Panc1 (cell line): Measurements from ENCODE around the gene PLA2G2C. TPM values are rescaled to one million over a fixed set of nuclear protein-coding genes. Genes with fewer than 3 reads are reported as not detected.

Experiments used
- ATAC-seq: fragments of 200-7000 bp; cut with Tn5 transposase; 2 replicates; pipeline ENCODE4 v1.9.1; 2020; ENCODE audit warnings: mild to moderate bottlenecking, moderate library complexity
- BruUV-seq: library from RNA; stranded (reverse); fragments of 400-500 nt; replicated peaks from 2 replicates; lab custom pipeline; 2021; lab: Mats Ljungman, UMichigan
- CTCF ChIA-PET: fragments of 300-600 bp; sonication (Branson Sonifier 250); formaldehyde crosslinking; loops from one replicate; lab custom pipeline; 2022; ENCODE audit warnings: antibody characterized with exemption; lab: Charles Lee
- POLR2A ChIA-PET: fragments of 300-600 bp; sonication (Branson Sonifier 250); formaldehyde crosslinking; loops from one replicate; lab custom pipeline; 2022; ENCODE audit warnings: antibody characterized with exemption; lab: Charles Lee
- DNase-seq: peaks from one replicate; pipeline ENCODE4 v3.0.0-alpha.2; 2010; ENCODE audit warnings: low read depth, low spot score
- H3K27ac ChIP-seq: 2 replicates; pipeline ENCODE4 v1.5.1; 2011; ENCODE audit warnings: mild to moderate bottlenecking, low read length, inconsistent platforms
- H3K27me3 ChIP-seq: fragments of 200-500 bp; sonication (Bioruptor generic); 2 replicates; pipeline ENCODE4 v1.6.0; 2014; ENCODE audit warnings: low read length, inconsistent platforms; ENCODE audit not compliant: control insufficient read depth, insufficient read depth
- H3K36me3 ChIP-seq: fragments of 200-500 bp; sonication (Bioruptor generic); 2 replicates; pipeline ENCODE4 v1.5.1; 2014; ENCODE audit warnings: inconsistent platforms, mild to moderate bottlenecking, low read length, moderate library complexity; ENCODE audit not compliant: control insufficient read depth, insufficient read depth
- H3K4me1 ChIP-seq: 2 replicates; pipeline ENCODE4 v1.5.1; 2011; ENCODE audit warnings: inconsistent platforms, mild to moderate bottlenecking, low read length, moderate library complexity; ENCODE audit not compliant: control insufficient read depth, insufficient read depth
- H3K4me3 ChIP-seq, 2 experiments: 2 replicates each; pipeline ENCODE4 v1.5.1; 2011 to 2012; ENCODE audit warnings: low read depth in 2 of 2, low read length in 2 of 2, mild to moderate bottlenecking in 2 of 2, inconsistent platforms in 1 of 2, moderate library complexity in 1 of 2
- H3K9me3 ChIP-seq: fragments of 200-500 bp; sonication (Bioruptor generic); 2 replicates; pipeline ENCODE4 v1.5.1; 2014; ENCODE audit warnings: low read depth, mild to moderate bottlenecking, inconsistent platforms, low read length, moderate library complexity; ENCODE audit not compliant: control insufficient read depth, insufficient read depth
- POLR2AphosphoS5 ChIP-seq: IDR thresholded peaks from 2 replicates; pipeline ENCODE4 v1.6.1; 2012; ENCODE audit warnings: mild to moderate bottlenecking, low read depth, low read length, moderate library complexity
- SIN3A ChIP-seq: IDR thresholded peaks from 2 replicates; pipeline ENCODE4 v1.6.1; 2012; ENCODE audit warnings: low read depth, mild to moderate bottlenecking, low read length, moderate library complexity, borderline replicate concordance; ENCODE audit not compliant: insufficient read depth
- TCF7L2 ChIP-seq: IDR thresholded peaks from 2 replicates; pipeline ENCODE4 v1.6.1; 2011; ENCODE audit warnings: mild to moderate bottlenecking, low read depth, low read length, inconsistent platforms
- in situ Hi-C: cut with HindIII; loops from 2 replicates; pipeline ENCODE4 v1.10.0; 2016; ENCODE audit warnings: low sequenced_read_pairs, low pct_unique_long_range_greater_than_20kb
- intact Hi-C: fragments of 100-400 bp; cut with micrococcal nuclease; formaldehyde crosslinking; loops from one replicate; pipeline ENCODE4 v1.10.0; 2022; ENCODE audit not compliant: unreplicated experiment
- total RNA-seq: library from RNA; stranded (reverse); gene quantifications from one replicate; pipeline ENCODE4 v1.2.1, GENCODE V29; 2021; ENCODE audit not compliant: unreplicated experiment
- TF ChIP-seq, protein P1 (sequence below), 2 experiments: IDR thresholded peaks; 2 replicates each; pipeline ENCODE4 v1.6.1; 2011 to 2012; ENCODE audit warnings: low read depth in 2 of 2, control low read depth in 1 of 2, low read length in 1 of 2, mild to moderate bottlenecking in 1 of 2, moderate library complexity in 1 of 2; ENCODE audit not compliant: insufficient read depth in 1 of 2
- TF ChIP-seq, protein P2 (sequence below): fragments of 450-650 bp; IDR thresholded peaks from 2 replicates; pipeline ENCODE4 v1.5.1; 2017; ENCODE audit warnings: mild to moderate bottlenecking

PLA2G2C gene
- total RNA-seq, 1 experiment from 2014 or later, result not detected

DNA sequence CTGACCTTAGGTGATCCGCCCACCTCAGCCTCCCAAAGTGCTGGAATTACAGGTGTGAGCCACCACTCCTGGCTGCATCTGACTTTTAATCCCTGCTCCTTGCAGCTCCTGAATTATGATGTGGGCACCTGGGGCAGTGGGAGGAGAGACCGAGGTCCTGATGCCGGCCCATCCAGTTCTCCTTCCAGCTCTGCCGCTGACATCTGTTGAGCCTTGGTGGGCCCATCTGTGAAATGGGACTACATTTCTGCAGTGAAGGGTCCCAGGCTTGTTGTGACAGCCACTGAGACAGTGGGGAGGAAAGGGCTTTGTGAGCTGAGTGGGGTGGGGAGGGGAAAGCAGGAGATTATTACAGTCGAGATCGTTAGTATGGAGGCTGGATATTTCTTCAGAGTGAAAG, 35.3 kb downstream of the PLA2G2C start:
- BruUV-seq, result no TSS peak

DNA sequence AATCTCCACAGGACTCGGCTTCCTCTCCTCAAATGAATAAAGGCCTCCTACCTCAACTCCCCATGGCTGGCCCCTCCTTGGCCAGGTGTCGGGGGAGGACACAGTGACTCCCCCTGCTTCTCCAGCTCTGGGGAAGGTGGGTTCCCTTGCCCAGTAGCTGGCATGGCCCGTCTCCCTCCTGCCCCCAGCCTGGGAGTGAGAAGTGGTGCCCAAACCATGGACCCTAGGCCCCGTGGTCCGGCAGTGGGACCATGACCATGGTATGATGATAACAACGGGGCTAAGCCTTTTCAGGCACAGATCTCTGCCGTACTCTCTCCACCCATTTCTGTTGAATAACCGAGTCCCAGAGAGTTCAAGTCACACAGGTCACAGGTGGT, 36.0 kb downstream of the PLA2G2C start:
- Histone ChIP-seq H3K27ac (no peak overlapping the region), H3K36me3 (no peaks in the 10 kb centered on the region), H3K4me1 (peaks cover 4% of the 10 kb centered on the region; the same call in 1 of the 2 replicates), H3K27me3 (no peaks in the 10 kb centered on the region), H3K4me3 (no peak overlapping the region), H3K9me3 (no peaks in the 10 kb centered on the region)
- intact Hi-C loops, result loop anchor here (2.0 kb wide), 1 partner anchor 50 kb away; no protein-coding TSS in a partner anchor
- CTCF ChIA-PET, result interaction anchor here (0.7 kb wide), 1 partner anchor 233 kb away, joined by 3 read pairs; no protein-coding TSS in a partner anchor
- POLR2A ChIA-PET, result no interaction called here
- TF ChIP-seq SIN3A (no peak), POLR2AphosphoS5 (no peak), TCF7L2 (no peak)
- TF ChIP-seq, protein P1, sequence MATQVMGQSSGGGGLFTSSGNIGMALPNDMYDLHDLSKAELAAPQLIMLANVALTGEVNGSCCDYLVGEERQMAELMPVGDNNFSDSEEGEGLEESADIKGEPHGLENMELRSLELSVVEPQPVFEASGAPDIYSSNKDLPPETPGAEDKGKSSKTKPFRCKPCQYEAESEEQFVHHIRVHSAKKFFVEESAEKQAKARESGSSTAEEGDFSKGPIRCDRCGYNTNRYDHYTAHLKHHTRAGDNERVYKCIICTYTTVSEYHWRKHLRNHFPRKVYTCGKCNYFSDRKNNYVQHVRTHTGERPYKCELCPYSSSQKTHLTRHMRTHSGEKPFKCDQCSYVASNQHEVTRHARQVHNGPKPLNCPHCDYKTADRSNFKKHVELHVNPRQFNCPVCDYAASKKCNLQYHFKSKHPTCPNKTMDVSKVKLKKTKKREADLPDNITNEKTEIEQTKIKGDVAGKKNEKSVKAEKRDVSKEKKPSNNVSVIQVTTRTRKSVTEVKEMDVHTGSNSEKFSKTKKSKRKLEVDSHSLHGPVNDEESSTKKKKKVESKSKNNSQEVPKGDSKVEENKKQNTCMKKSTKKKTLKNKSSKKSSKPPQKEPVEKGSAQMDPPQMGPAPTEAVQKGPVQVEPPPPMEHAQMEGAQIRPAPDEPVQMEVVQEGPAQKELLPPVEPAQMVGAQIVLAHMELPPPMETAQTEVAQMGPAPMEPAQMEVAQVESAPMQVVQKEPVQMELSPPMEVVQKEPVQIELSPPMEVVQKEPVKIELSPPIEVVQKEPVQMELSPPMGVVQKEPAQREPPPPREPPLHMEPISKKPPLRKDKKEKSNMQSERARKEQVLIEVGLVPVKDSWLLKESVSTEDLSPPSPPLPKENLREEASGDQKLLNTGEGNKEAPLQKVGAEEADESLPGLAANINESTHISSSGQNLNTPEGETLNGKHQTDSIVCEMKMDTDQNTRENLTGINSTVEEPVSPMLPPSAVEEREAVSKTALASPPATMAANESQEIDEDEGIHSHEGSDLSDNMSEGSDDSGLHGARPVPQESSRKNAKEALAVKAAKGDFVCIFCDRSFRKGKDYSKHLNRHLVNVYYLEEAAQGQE (IDR thresholded peaks at IDR 0.05; ENCODE audit: insufficient read depth in 1 of 2, low read depth in 2 of 2, low read length in 1 of 2), result no peak
- TF ChIP-seq, protein P2, sequence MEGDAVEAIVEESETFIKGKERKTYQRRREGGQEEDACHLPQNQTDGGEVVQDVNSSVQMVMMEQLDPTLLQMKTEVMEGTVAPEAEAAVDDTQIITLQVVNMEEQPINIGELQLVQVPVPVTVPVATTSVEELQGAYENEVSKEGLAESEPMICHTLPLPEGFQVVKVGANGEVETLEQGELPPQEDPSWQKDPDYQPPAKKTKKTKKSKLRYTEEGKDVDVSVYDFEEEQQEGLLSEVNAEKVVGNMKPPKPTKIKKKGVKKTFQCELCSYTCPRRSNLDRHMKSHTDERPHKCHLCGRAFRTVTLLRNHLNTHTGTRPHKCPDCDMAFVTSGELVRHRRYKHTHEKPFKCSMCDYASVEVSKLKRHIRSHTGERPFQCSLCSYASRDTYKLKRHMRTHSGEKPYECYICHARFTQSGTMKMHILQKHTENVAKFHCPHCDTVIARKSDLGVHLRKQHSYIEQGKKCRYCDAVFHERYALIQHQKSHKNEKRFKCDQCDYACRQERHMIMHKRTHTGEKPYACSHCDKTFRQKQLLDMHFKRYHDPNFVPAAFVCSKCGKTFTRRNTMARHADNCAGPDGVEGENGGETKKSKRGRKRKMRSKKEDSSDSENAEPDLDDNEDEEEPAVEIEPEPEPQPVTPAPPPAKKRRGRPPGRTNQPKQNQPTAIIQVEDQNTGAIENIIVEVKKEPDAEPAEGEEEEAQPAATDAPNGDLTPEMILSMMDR, result no peak
- ATAC-seq (no peak), DNase-seq (no peak)
- no TSS peak for BruUV-seq
- in situ Hi-C loops, result no loop called here

More for the DNA sequence above, 35.3 kb downstream of the PLA2G2C start:
- Histone ChIP-seq H3K36me3 (no peaks in the 10 kb centered on the region), H3K9me3 (no peaks in the 10 kb centered on the region), H3K4me1 (peaks cover 4% of the 10 kb centered on the region; the same call in 1 of the 2 replicates), H3K4me3 (no peak overlapping the region), H3K27ac (no peak overlapping the region), H3K27me3 (no peaks in the 10 kb centered on the region)
- intact Hi-C loops (loop anchor here (2.0 kb wide), 1 partner anchor 50 kb away; no protein-coding TSS in a partner anchor), in situ Hi-C loops (no loop called here)
- ChIA-PET CTCF (interaction anchor here (0.5 to 1.1 kb wide), 3 partner anchors 10 to 335 kb away, joined by 3 to 4 read pairs (median 3); partner anchors contain the start of gene CAMK2N1), POLR2A (no interaction called here)
- no peak for DNase-seq
- no peak for ATAC-seq
- TF ChIP-seq, protein P2, result no peak
- TF ChIP-seq TCF7L2 (no peak), SIN3A (no peak), POLR2AphosphoS5 (no peak)
- TF ChIP-seq, protein P1 (IDR thresholded peaks at IDR 0.05; ENCODE audit: insufficient read depth in 1 of 2, low read depth in 2 of 2, low read length in 1 of 2), result no peak
